Activated CD8-positive, alpha-beta T cell treated with anti-CD3 and anti-CD28 coated beads, Interleukin-2, amount 10 ng/mL, durations not matched to agents 7 days and 5 days (primary cell): ENCODE results near the gene SNX24. TPM values are rescaled to one million over a fixed set of nuclear protein-coding genes. Genes with fewer than 3 reads are reported as not detected.

Experiments
- ATAC-seq: fragments of 150-1000 bp; cut with Tn5 transposase; one replicate; pipeline ENCODE4 v1.10.0; 2021; ENCODE audit warnings: moderate library complexity
- CTCF ChIA-PET: fragments of 350-600 bp; sonication (Branson Sonifier 250); formaldehyde crosslinking; loops from one replicate; lab custom pipeline; 2021; ENCODE audit warnings: antibody characterized with exemption; lab: Charles Lee
- POLR2A ChIA-PET: fragments of 350-600 bp; sonication (Branson Sonifier 250); formaldehyde crosslinking; loops from one replicate; lab custom pipeline; 2021; ENCODE audit warnings: antibody characterized with exemption; lab: Charles Lee
- DNase-seq: peaks from one replicate; pipeline ENCODE4 v3.0.0-alpha.2; 2020
- H3K27ac Mint-ChIP-seq: one replicate; pipeline ENCODE4 v1.8.0; 2021; ENCODE audit warnings: mild to moderate bottlenecking, mixed read lengths
- H3K27me3 Mint-ChIP-seq: one replicate; pipeline ENCODE4 v1.8.0; 2021; ENCODE audit warnings: low read depth, mixed read lengths
- H3K36me3 Mint-ChIP-seq: one replicate; pipeline ENCODE4 v1.8.0; 2021; ENCODE audit warnings: low read depth, mixed read lengths
- H3K4me1 Mint-ChIP-seq: one replicate; pipeline ENCODE4 v1.8.0; 2021; ENCODE audit warnings: low read depth, mixed read lengths
- H3K4me3 Mint-ChIP-seq: one replicate; pipeline ENCODE4 v1.8.0; 2021; ENCODE audit warnings: mild to moderate bottlenecking, mixed read lengths
- H3K9me3 Mint-ChIP-seq: one replicate; pipeline ENCODE4 v1.8.0; 2022; ENCODE audit warnings: mixed read lengths; ENCODE audit not compliant: insufficient read depth
- total RNA-seq, 2 experiments: library from RNA; stranded (reverse); gene quantifications; one replicate each; pipeline ENCODE4 v1.2.3, GENCODE V29; 2021

SNX24 gene, protein sequence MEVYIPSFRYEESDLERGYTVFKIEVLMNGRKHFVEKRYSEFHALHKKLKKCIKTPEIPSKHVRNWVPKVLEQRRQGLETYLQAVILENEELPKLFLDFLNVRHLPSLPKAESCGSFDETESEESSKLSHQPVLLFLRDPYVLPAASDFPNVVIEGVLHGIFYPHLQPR
- 1 to 10 TPM in 1 of 2 experiments, under 1 TPM in 1; 0.29 to 1.6 TPM for total RNA-seq

DNA sequence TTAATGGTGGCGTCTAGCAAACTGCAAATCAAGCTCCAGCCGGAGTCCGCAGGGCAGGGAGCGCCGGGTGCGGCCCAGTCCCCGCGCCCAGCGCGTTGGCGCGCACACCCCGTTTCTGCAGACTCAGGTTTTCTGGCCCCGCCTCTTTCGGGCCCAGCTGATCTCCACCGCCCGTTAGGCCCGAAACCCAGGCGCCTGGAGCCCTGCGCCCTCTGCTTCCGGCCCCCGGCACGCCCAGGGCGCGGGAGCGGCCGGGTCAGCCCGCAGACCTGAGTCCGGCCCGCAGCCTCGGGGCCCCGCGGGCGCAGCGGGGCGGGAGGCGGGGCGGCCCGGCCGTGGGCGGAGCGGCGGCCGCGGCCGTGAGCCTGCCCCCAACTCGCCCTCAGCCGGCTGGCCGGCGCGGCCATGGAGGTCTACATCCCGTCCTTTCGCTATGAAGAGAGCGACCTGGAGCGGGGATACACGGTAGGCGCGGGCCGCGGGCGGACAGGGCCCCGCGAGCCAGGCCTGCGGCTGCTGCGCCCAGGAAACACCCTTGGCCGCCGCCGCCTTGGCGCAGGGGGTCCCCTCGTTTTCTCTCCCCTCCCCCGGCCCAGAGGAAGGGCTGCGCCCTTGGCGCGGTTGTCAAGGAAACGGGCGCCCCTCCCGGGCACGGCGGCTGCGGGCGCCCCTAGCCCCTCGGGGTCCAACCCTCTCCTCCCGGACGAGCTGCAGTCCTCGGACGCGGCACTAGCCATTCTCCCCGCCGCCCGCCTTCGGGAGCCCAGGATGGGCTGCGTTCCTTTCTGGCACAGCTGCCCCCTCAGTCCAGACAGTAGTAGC is at the start of gene SNX24:
Gene SNX24 (plus strand): TSS at position 385 of the 822 bp plus-strand sequence. CDS start 21 bp downstream, at position 406.
- Mint-ChIP-seq H3K4me1 (peaks cover 16% of the 10 kb centered on the region), H3K27ac (no peak within 1 kb of the TSS), H3K9me3 (no peaks in the 10 kb centered on the region), H3K4me3 (peak within 1 kb of the TSS; percentile 81), H3K27me3 (peaks cover 28% of the 10 kb centered on the region), H3K36me3 (no peaks in the 10 kb centered on the region)
- DNase-seq (peak; percentile 77), ATAC-seq (peak; percentile 94)
- ChIA-PET CTCF (interaction anchor here (1.3 kb wide), 1 partner anchor 142 kb away, joined by 3 read pairs; no protein-coding TSS in a partner anchor), POLR2A (no interaction called here)

DNA sequence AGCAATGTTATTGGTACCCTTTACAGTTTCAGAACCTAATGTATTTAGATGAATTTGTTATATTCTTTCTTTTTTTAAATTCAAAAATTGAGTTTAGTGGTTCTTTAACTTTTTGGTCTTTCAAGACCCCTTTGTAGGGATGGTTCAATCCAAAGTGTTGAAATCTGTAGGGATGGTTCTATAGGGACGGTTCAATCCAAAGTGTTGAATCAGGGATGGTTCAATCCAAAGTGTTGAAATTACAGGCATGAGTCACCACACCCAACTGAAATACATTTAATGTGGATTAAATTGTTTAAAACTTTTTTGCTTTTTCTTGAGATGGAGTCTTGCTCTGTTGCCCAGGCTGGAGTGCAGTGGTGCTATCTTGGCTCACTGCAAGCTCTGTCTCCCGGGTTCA is 39.9 kb upstream of the SNX24 start:
- H3K4me3 Mint-ChIP-seq = no peak overlapping the region
- peaks cover 34% of the 10 kb centered on the region for H3K36me3 Mint-ChIP-seq
- no peaks in the 10 kb centered on the region for H3K9me3 Mint-ChIP-seq
- DNase-seq (no peak), ATAC-seq (no peak)
- H3K27me3 Mint-ChIP-seq = no peaks in the 10 kb centered on the region
- CTCF ChIA-PET = no interaction called here
- H3K27ac Mint-ChIP-seq = no peak overlapping the region
- no peaks in the 10 kb centered on the region for H3K4me1 Mint-ChIP-seq
- POLR2A ChIA-PET = no interaction called here

DNA sequence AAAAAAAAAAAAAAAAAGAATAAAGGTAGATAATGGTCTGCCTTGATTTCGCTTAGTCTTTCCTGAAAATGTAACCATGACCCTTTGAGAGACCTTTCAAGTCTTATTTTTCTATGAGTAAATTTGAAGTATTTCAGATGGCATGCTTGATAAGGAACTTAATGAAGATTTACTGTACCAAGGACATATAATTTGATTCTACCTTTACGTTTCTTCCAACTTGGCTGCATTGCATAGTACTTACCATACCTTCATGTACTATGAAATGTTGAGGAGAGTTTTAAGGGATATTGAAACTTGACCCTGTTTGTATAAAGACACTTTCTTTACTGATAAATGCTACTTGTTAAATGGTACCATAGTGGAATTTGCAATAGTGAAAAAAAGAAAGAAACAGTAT is 35.0 kb upstream of the SNX24 start:
- DNase-seq (no peak), ATAC-seq (no peak)
- Mint-ChIP-seq H3K36me3 (peaks cover 21% of the 10 kb centered on the region), H3K9me3 (no peaks in the 10 kb centered on the region), H3K27me3 (no peaks in the 10 kb centered on the region), H3K4me3 (no peak overlapping the region), H3K27ac (no peak overlapping the region), H3K4me1 (no peaks in the 10 kb centered on the region)
- ChIA-PET CTCF (no interaction called here), POLR2A (no interaction called here)

DNA sequence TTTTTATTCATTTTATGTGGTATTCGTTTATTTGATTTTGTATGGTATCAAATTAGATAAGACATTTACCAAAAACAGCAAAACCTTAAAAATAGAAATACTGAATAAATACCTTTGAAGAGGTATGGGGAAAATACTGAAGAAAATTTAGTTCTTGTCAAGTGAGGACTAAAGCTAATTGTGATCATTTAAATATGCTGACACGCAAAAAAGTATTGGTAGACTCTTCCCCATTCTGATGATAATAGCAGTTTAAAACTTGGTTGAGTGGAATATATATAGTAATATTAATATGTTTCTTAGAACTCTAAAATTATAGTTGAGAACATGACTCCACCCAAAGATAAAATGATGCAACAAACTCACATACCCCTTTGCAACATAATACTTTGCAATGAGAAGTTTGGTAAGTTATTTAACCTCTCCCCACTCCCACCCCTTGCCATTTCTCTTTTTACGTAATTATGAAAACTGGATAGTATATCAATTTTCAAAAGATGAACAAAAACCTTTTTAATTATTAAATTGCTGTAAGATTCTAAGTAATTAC is 30.1 kb upstream of the SNX24 start:
- H3K27ac Mint-ChIP-seq = no peak overlapping the region
- ATAC-seq = no peak
- CTCF ChIA-PET = no interaction called here

DNA sequence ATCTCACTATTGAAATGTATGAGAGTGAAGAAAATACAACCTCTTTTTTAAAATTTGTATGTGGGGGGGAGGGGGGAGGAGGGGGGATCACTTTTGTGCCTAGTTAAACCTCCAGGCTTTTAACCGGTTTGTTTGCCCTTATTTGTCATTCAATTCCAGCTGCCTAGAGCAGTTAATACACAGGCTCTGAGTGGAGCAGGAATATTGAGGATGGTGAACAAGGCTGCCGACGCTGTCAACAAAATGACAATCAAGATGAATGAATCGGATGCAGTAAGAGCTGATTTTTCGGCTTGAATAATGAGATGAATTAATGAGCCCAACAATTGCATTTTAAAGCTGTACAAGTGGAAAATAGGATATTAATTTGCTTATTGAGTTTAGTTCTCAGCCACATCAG is 28.7 kb upstream of the SNX24 start:
- ATAC-seq (no peak), DNase-seq (no peak)
- CTCF ChIA-PET = no interaction called here
- no peak overlapping the region for H3K4me3 Mint-ChIP-seq
- peaks cover 3% of the 10 kb centered on the region for H3K36me3 Mint-ChIP-seq
- no peaks in the 10 kb centered on the region for H3K4me1 Mint-ChIP-seq
- POLR2A ChIA-PET = interaction anchor here (0.6 kb wide), 1 partner anchor 41 kb away, joined by 3 read pairs; no protein-coding TSS in a partner anchor
- H3K27me3 Mint-ChIP-seq = no peaks in the 10 kb centered on the region
- H3K9me3 Mint-ChIP-seq = no peaks in the 10 kb centered on the region
- no peak overlapping the region for H3K27ac Mint-ChIP-seq

More for the DNA sequence above, 30.1 kb upstream of the SNX24 start:
- Mint-ChIP-seq H3K4me1 (no peaks in the 10 kb centered on the region), H3K4me3 (no peak overlapping the region), H3K36me3 (peaks cover 7% of the 10 kb centered on the region), H3K9me3 (no peaks in the 10 kb centered on the region), H3K27me3 (no peaks in the 10 kb centered on the region)
- no peak for DNase-seq
- POLR2A ChIA-PET = no interaction called here

DNA sequence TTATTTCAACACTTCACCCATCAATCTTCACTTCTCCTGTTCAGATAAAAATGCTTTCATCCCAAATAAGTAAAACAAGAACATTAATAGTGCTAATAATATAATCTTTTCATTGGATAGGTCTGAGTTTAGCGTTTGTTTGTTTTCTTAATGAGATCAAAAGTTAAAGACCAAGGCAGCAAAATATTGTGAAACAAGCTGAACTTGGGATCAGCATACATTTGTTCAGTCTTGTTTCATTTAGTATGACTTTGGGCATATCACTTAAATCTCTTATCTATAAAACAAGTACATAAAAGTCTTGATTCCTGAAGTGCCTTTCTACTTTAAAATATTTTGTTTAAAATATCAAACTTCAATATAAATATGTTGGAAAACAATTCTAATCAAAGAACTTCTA is 13.4 kb upstream of the SNX24 start:
- CTCF ChIA-PET = no interaction called here
- H3K36me3 Mint-ChIP-seq = peaks cover 12% of the 10 kb centered on the region
- H3K27ac Mint-ChIP-seq = no peak overlapping the region
- no peaks in the 10 kb centered on the region for H3K27me3 Mint-ChIP-seq
- no peaks in the 10 kb centered on the region for H3K9me3 Mint-ChIP-seq
- no peak overlapping the region for H3K4me3 Mint-ChIP-seq
- H3K4me1 Mint-ChIP-seq = no peaks in the 10 kb centered on the region
- no peak for DNase-seq
- no peak for ATAC-seq
- POLR2A ChIA-PET = no interaction called here

DNA sequence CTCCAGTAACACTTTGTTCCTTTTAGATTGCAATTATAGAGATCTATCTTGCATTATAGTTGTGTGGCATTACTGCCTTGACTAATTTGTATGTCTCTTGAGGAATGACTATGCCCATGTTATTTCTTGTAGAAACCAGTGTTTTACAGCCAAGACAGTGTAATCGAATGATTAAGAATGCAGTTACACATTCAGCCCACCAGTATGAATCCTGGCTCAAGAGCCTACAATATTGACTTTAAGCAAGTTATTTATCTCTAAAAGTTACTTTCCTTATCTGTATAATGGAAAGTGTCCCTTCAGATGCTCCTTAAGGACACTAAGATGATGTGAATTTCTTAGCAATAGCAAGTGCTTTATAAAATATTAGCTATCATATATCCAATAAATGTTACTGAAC is 9.7 kb upstream of the SNX24 start:
- Mint-ChIP-seq H3K27ac (no peak overlapping the region), H3K4me3 (no peak overlapping the region), H3K4me1 (peaks cover 5% of the 10 kb centered on the region), H3K36me3 (no peaks in the 10 kb centered on the region), H3K27me3 (peaks cover 9% of the 10 kb centered on the region), H3K9me3 (no peaks in the 10 kb centered on the region)
- POLR2A ChIA-PET = no interaction called here
- CTCF ChIA-PET = no interaction called here
- DNase-seq (no peak), ATAC-seq (no peak)

DNA sequence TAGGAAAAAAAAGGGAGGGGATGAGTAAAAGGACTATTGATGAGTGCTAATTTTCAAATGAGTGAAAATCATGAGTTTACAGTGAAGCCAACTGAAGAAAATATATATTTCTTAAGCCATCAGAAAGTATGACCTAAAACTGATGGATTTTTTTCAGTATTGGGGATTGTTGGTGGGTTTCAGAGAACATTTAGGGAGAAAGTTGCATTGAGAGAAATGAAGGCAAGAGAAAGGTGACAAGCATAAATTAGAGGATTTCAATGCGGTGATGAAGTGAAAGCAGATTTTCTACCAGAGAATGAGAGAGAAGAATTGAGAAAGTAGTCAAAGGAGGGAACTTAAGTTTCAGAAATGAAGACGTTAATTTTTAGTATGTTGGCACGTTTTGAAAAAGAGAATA is 8.5 kb upstream of the SNX24 start:
- CTCF ChIA-PET = no interaction called here
- no peaks in the 10 kb centered on the region for H3K9me3 Mint-ChIP-seq
- no peak for ATAC-seq

DNA sequence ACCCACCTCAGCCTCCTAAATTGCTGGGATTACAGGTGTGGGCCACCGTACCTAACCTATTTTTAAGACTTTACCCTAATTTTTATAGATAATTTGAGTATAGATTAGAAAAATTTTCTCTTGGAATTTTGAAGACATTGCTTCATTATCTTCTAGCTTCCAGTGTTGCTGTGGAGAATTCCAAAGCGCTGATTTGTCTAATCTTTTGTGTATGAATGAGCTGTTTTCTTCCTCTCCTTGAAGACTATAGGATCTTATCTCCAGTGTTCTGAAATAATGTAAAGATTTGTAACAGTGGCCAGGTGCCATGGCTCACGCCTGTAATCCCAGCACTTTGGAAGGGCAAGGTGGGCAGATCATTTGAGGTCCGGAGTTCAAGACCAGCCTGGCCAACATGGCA is 5.7 kb upstream of the SNX24 start:
- Mint-ChIP-seq H3K9me3 (no peaks in the 10 kb centered on the region), H3K4me3 (no peak overlapping the region), H3K27ac (no peak overlapping the region), H3K4me1 (peaks cover 17% of the 10 kb centered on the region), H3K36me3 (no peaks in the 10 kb centered on the region), H3K27me3 (peaks cover 28% of the 10 kb centered on the region)
- ChIA-PET CTCF (no interaction called here), POLR2A (no interaction called here)
- DNase-seq (no peak), ATAC-seq (no peak)

More for the DNA sequence above, 8.5 kb upstream of the SNX24 start:
- Mint-ChIP-seq H3K27me3 (peaks cover 12% of the 10 kb centered on the region), H3K27ac (no peak overlapping the region), H3K4me1 (peaks cover 6% of the 10 kb centered on the region), H3K36me3 (no peaks in the 10 kb centered on the region), H3K4me3 (no peak overlapping the region)
- no peak for DNase-seq
- POLR2A ChIA-PET = no interaction called here

DNA sequence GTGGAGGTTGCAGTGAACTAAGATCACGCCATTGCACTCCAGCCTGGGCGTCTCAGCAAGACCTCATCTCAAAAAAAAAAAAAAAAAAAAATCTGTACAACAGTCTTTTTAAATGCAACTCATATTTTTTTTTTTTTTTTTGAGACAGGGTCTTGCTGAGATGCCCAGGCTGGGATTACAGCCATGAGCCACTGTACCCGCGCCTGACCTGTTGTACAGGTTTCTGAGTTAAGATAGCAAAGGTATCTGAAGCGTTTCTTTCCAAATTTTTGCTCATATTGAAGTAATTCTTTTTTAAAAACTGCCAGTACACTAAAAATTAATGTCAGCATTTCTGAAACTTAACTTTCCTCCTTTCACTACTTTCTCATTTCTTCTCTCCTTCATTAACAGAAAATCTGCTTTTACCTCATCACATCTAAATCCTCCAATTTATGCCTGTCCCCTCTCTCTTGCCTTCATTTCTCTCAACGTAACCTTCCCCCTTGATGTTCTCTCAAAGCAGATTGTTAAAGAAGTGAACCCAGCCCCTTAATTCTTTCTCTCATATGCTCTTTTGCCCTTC is 3.3 kb upstream of the SNX24 start:
- POLR2A ChIA-PET = no interaction called here
- H3K4me1 Mint-ChIP-seq = peaks cover 19% of the 10 kb centered on the region
- DNase-seq (no peak), ATAC-seq (no peak)
- no peak overlapping the region for H3K4me3 Mint-ChIP-seq
- no peak overlapping the region for H3K27ac Mint-ChIP-seq
- CTCF ChIA-PET = no interaction called here
- peaks cover 36% of the 10 kb centered on the region for H3K27me3 Mint-ChIP-seq
- no peaks in the 10 kb centered on the region for H3K36me3 Mint-ChIP-seq
- H3K9me3 Mint-ChIP-seq = no peaks in the 10 kb centered on the region

DNA sequence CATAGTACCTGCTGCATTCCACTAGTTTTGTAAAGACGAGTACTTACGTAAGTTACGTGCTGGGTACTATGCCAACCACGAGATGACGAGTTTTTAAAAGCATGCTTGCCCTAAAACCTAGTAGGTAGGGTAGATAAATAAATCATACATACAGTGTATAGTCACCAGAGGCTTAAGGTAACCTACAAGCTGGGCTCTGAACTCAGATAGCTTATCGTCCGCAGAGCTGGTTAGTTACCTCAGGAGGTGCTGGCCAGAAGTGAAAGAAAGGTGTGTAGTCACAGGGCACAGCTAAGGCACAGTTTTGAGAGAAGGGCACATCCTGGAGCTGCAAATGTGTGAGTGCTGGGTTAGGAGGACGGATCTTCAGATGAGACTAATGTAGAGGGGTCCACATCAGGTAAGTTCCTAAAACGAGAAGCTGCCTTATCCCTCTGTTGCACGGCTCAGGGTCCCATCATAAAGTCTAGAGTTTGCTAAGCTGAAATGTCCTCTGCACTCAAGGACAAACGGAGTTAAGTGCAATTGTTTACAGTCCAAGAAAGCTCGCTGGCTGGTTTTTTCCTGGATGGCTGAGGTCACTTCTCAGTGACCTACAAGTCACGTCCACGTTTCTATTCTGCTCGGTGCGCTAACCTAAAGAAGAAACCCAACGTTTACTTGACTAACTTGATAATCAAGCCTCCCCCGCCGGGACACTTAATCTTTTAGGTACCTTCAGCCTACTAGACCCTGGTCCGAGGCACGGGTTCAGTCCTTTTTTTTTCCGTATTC is 1.1 kb upstream of the SNX24 start:
- H3K4me3 Mint-ChIP-seq = peak overlapping the region; percentile 81
- H3K27me3 Mint-ChIP-seq = peaks cover 30% of the 10 kb centered on the region
- H3K9me3 Mint-ChIP-seq = no peaks in the 10 kb centered on the region
- no peak overlapping the region for H3K27ac Mint-ChIP-seq
- peaks cover 19% of the 10 kb centered on the region for H3K4me1 Mint-ChIP-seq
- POLR2A ChIA-PET = no interaction called here
- CTCF ChIA-PET = interaction anchor here (1.3 kb wide), 1 partner anchor 141 kb away, joined by 3 read pairs; no protein-coding TSS in a partner anchor
- ATAC-seq (no peak), DNase-seq (no peak)
- no peaks in the 10 kb centered on the region for H3K36me3 Mint-ChIP-seq
